IPS DF 4.7 (cell line): ENCODE results near the gene SPDYE6.
"Not testable (repeated sequence)": the region's sequence is repeated elsewhere in the genome, so short reads cannot be mapped to it uniquely, and the experiment has no call there.

ENCODE experiments used
- DNase-seq: peaks from one replicate; pipeline ENCODE4 v3.0.0-alpha.2; 2013; ENCODE audit warnings: low spot score; ENCODE audit errors: extremely low read depth

Gene SPDYE6

DNA sequence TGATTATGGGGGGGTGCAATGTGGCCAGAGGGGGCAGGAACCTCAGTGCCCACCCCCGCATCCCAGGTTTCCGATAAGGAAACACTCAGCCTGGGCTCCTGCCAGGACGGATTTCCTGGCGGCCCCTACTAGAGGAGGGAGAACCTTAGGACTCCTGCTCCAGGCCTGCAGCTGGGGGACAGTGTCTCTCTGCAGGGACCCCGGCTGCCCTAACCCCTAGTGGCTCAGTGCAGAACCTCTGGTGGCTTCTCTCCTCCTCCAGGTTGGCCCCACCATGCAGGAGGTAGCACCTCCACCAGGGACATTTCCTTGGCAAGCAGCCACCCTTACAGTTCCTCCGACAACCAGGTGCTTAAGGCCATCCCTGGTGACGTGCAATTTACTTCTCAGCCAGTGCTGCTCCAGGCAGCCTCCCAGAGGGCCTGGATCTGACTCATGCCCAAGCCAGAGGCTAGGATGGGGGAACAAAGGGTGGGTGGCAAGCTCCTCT is 37.7 kb downstream of the SPDYE6 start:
- no peak for DNase-seq

GRCh38 chr7:102317231-102318059 is 38.8 kb downstream of the SPDYE6 start:
- no peak for DNase-seq

GRCh38 chr7:102313997-102314780 is 42.1 kb downstream of the SPDYE6 start:
- DNase-seq = no peak

DNA sequence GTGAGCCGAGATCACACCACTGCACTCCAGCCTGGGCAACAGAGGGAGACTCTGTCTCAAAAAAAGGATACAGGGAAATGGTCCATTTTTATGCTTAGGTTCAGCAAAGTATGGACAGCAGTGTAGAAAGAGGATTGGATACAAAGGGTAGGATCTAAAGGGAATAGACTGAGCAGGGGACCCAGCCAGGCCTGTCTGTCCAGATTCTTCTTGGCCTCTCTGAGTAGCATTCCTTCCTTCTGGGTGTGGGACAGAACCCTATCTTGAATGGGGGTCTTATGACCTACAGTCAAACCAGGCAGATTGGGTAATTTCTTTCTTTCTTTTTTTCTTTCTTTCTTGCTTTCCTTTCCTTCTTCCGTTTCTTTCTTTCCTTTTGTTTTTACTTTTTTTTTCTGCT is 43.9 kb downstream of the SPDYE6 start:
- no peak for DNase-seq

DNA sequence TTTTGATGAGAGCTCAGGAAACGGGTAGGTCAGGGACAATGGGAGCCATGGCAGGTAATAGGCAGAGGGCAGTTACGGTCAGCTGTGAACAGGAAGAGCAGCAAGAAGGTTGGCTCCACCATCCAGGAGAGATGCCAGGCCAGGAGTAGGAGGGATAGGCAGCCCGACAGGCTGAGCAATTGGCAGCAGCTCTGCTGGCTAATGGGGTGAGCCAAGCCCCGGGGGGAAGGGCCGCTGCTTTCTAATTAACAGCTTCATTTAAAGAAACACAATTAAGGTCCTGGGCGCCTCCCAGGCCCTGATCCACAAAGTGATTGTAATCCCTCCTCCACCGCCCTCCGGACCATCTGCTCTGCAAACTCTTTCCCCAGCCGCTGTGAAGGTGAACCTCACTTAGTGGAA is 45.8 kb downstream of the SPDYE6 start:
- no peak for DNase-seq

GRCh38 chr7:102306916-102307677 is 49.1 kb downstream of the SPDYE6 start:
- DNase-seq = no peak

- DNase-seq = no peak
Measured at GRCh38 chr7:102305414-102306268, 50.6 kb downstream of the SPDYE6 start.

DNA sequence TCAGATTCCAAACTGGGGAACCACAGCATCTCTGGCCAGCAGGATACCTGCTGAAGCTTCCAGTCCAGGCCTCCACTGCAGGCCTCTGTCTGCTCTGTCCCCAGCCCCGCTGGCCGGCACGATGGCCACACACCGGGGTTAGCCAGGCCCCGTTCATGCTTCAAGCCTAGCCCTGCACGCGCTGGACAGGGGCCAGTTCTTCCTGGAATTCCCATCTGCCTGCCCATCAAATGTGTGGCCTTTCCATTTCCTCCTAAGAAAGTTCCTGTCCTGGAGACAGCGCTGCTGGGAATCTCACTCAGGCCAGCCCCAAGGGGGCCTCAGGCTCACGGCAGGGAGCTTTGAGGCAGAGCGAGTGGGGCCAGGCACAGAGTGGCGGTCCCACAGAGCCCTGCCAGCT is 51.6 kb downstream of the SPDYE6 start:
- DNase-seq = no peak

DNA sequence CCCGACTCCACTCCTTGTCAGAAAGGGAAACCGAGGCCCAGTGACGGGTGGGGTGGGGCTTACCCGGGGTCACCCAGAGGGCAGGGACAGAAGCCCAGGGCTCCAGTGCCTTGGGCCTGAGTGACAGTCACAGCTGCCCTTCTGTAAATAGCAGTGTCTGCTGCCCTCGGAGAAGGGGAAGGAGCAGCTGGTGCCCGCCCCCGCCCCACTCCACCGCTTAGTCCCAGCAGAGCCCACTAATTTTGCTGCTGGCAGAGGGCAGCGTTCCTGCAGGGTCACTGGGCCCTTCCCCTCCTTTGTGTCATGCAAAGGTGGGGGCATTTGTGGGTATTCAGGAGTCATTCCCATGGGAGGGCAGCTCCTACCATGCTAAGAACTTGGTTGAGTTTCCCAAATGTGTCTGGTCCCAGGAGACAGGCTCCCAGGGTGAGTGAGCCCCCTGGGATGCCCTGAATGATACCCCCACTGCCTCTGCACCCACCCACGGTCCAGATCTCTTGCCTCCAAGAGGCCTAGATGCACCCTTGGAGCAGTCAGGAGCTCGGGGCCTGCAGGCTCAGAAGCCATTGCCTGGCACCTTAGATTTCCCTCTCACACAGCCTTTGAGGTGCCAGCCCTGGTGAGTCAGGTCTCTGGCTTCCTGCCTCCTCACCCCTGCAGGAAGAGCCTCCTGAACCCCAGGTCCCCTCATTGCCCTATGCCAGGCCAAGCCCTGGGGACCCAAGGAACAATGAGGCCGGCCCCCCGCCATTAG is 52.4 kb downstream of the SPDYE6 start:
- DNase-seq = no peak

DNA sequence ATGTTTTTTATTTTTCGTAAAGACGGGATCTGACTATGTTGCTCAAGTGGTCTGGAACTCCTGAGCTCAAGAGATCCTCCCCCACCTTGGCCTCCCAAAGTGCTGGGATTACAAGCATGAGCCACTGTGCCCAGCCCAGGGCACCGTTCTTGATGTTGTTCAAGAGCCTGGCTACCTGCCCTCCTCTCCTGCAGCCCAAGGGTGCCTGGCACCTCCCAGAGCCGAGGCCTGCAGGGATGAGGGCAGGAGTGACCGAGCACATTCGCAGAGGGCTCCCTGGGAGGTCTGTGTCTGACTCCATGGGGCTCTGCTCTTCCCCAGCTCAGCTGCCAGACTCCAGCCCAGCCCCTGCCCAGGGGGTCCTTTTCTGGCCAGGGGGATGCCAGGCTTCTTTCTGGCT is 54.2 kb downstream of the SPDYE6 start:
- DNase-seq = no peak

DNA sequence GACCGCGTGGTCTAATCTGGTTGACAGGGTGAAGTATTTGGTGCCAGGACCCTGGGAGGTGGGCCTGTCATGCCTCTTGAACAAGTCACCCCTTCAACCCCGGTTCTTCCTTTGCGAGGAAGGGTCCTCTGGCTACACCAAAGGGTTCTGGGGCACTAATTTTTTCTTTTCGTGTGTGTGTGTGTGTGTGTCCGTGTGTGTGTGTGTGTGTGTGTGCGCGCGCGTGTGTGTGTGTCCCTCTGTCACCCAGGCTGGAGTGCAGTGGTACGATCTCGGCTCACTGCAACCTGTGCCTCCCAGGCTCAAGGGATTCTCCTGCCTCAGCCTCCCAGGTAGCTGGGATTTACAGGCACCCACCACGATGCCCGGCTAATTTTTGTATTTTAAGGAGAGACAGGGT is 54.9 kb downstream of the SPDYE6 start:
- DNase-seq = not testable (repeated sequence)

DNA sequence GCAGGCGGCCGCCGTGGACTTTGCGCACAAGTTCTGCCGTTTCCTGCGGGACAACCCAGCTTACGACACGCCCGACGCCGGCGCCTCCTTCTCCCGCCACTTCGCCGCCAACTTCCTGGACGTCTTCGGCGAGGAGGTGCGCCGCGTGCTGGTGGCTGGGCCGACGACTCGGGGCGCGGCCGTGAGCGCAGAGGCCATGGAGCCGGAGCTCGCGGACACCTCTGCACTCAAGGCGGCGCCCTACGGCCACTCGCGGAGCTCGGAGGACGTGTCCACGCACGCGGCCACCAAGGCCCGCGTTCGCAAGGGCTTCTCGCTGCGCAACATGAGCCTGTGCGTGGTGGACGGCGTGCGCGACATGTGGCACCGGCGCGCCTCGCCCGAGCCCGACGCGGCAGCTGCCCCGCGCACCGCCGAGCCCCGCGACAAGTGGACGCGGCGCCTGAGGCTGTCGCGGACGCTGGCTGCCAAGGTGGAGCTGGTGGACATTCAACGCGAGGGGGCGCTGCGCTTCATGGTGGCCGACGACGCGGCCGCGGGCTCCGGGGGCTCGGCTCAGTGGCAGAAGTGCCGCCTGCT is 55.5 kb downstream of the SPDYE6 start:
- DNase-seq = no peak

- no peak for DNase-seq
Measured at GRCh38 chr7:102297487-102298218, 58.6 kb downstream of the SPDYE6 start.

GRCh38 chr7:102296514-102296913 is 59.7 kb downstream of the SPDYE6 start:
- no peak for DNase-seq

DNA sequence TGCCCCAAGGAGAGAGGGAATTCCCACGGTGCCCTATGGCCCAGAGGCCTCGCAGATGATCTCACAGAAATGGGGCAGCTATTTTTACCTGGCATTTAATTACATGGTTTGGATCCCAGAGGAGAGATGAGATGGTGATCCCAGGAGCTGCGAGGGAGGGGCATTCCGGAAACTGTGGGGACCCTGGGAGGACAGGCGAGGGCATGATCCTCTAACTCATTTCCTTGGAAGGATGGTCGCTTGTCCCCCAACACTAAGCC is 60.1 kb downstream of the SPDYE6 start:
- no peak for DNase-seq
